GM18517 (cell line): Measurements from ENCODE around the gene LRRC36.

ENCODE experiments used
- ATAC-seq: cut with Tn5 transposase; IDR thresholded peaks from one replicate; pipeline ENCODE4 v1.9.1; 2021; ENCODE audit warnings: mild to moderate bottlenecking, moderate library complexity; ENCODE audit not compliant: unreplicated experiment

The LRRC36 gene

GRCh38 chr16:67419931-67420330 is 93.3 kb downstream of the LRRC36 start:
- ATAC-seq, result no peak

GRCh38 chr16:67421030-67421429 is 94.4 kb downstream of the LRRC36 start:
- ATAC-seq, result no peak

- ATAC-seq, result no peak
These were observed 96.4 kb downstream of the LRRC36 start for GRCh38 chr16:67423015-67423414.

- ATAC-seq, result no peak
These were observed 97.1 kb downstream of the LRRC36 start for GRCh38 chr16:67423611-67424260.

GRCh38 chr16:67424261-67424615 is 97.6 kb downstream of the LRRC36 start:
- ATAC-seq, result no peak

GRCh38 chr16:67425061-67425460 is 98.4 kb downstream of the LRRC36 start:
- ATAC-seq, result no peak

GRCh38 chr16:67425580-67425979 is 99.0 kb downstream of the LRRC36 start:
- ATAC-seq, result no peak

- ATAC-seq, result no peak
These were observed 99.4 kb downstream of the LRRC36 start for GRCh38 chr16:67426022-67426421.

GRCh38 chr16:67426950-67427349 is 100.3 kb downstream of the LRRC36 start:
- ATAC-seq, result no peak

- ATAC-seq, result no peak
These were observed 101.6 kb downstream of the LRRC36 start for GRCh38 chr16:67428146-67428731.

- ATAC-seq, result no peak
These were observed 102.6 kb downstream of the LRRC36 start for GRCh38 chr16:67429053-67429798.

- ATAC-seq, result no peak
These were observed 103.3 kb downstream of the LRRC36 start for GRCh38 chr16:67429799-67430503.

- no peak for ATAC-seq
These were observed 103.9 kb downstream of the LRRC36 start for GRCh38 chr16:67430504-67430976.

GRCh38 chr16:67430977-67431774 is 104.6 kb downstream of the LRRC36 start, which contains the start of gene HSD11B2:
HSD11B2 (plus strand) TSS chr16:67431121; CDS start chr16:67431249, 128 bp downstream.
- no peak for ATAC-seq

GRCh38 chr16:67431775-67432505 is 105.3 kb downstream of the LRRC36 start:
- no peak for ATAC-seq

GRCh38 chr16:67432506-67432890 is 105.9 kb downstream of the LRRC36 start:
- no peak for ATAC-seq

- no peak for ATAC-seq
These were observed 106.6 kb downstream of the LRRC36 start for GRCh38 chr16:67433131-67433719.
